ENCODE measurements around the gene SHISAL1.

Gene SHISAL1

GRCh38 chr22:44213489-44214043 lies 99.2 kb downstream of the SHISAL1 start:
- Histone ChIP-seq H3K4me1 (ENCODE audit: control insufficient read depth in 1 of 2, insufficient read depth in 2 of 2, low read length in 2 of 2) (peaks cover 0 to 3% of the 10 kb centered on the region in 2 donors), H3K9me3 (ENCODE audit: control insufficient read depth in 1 of 2, low read length in 2 of 2) (peaks cover 0 to 6% of the 10 kb centered on the region in 2 donors), H3K27me3 (ENCODE audit: control insufficient read depth in 1 of 2, insufficient read depth in 2 of 2, low read length in 2 of 2) (no peaks in the 10 kb centered on the region), H3K4me3 (ENCODE audit: low read depth in 1 of 2, low read length in 2 of 2) (no peak overlapping the region), H3K27ac (ENCODE audit: low read depth, low read length) (no peak overlapping the region), H3K9ac (ENCODE audit: low read depth in 1 of 2, low read length in 2 of 2) (no peak overlapping the region), H3K36me3 (ENCODE audit: control insufficient read depth in 1 of 2, insufficient read depth in 2 of 2, low read length in 2 of 2) (no peaks in the 10 kb centered on the region)

DNA sequence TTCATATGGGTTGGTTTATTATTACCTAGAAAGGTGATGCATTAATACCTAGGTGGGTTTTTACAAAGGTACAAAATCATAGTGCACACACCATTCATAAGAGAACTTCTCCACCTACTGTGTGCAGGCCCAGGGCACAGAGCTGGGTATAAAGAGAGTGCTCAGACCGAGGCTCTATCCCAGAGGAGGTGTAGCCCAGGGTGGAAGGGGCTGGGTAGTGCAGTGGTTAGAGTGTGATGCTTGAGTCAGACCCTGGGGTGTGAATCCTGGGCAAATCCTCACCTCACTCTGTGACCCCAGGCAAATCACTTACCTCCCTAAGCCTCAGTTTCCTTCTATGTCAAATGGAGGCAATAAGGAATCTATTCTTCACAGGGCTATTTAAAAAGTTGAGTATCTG lies 99.8 kb downstream of the SHISAL1 start:
- H3K4me1 ChIP-seq (ENCODE audit: control insufficient read depth in 1 of 2, insufficient read depth in 2 of 2, low read length in 2 of 2), result peaks cover 0 to 3% of the 10 kb centered on the region in 2 donors
- H3K9me3 ChIP-seq (ENCODE audit: control insufficient read depth in 1 of 2, low read length in 2 of 2), result peaks cover 0 to 6% of the 10 kb centered on the region in 2 donors
- H3K27me3 ChIP-seq (ENCODE audit: control insufficient read depth in 1 of 2, insufficient read depth in 2 of 2, low read length in 2 of 2), result no peaks in the 10 kb centered on the region
- no peak overlapping the region for H3K27ac ChIP-seq (ENCODE audit: low read depth, low read length)
- H3K9ac ChIP-seq (ENCODE audit: low read depth in 1 of 2, low read length in 2 of 2), result no peak overlapping the region
- H3K4me3 ChIP-seq (ENCODE audit: low read depth in 1 of 2, low read length in 2 of 2), result no peak overlapping the region
- H3K36me3 ChIP-seq (ENCODE audit: control insufficient read depth in 1 of 2, insufficient read depth in 2 of 2, low read length in 2 of 2), result no peaks in the 10 kb centered on the region

DNA sequence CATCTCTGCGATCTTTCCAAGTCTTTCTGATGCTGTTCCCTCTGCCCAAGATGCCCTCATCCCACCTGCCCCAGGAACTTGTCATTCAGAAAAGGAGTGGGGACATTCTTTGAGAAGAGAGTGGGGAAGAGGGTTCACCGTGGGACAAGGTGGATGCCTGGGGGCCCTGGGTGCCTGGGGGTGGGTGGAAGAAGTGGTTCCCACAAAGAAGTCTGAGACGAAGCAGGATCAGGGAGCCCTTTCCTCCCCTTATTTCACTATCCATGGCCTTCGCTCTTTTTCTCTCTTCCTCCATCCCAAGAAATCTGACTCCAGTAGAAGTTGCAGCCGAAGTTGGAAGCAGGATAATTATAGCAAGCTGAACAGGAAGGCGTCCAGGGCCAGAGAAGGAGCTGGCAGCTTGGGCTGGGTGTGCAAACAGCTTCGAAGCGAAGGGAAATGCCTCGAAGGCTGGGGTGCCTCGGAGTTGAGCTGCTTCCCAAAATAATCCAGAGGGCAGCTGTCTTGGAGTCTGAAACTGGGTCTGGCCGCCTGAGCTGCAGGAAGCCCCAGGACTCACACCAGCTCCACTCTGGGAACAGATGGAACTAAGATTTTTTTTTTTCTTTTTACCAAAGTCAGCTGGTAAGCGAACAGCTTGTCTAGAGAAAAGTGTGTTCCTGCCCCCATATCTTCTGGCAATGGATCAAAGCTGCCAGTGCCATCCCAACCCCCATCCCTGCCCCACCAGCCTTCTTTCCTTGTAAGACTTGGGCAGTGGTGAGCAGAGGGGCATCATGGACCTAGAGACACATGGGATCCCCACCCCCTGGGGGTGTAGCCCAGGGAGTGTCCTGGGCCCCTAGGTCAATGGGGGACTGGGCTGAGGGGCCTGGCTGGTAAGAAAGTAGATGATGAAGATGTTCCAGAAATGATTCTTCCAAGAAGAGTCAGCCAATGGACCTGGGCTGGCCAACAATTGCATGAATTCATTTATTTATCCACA lies 100.5 kb downstream of the SHISAL1 start:
- H3K9ac ChIP-seq (ENCODE audit: low read depth in 1 of 2, low read length in 2 of 2), result no peak overlapping the region
- H3K4me3 ChIP-seq (ENCODE audit: low read depth in 1 of 2, low read length in 2 of 2), result no peak overlapping the region
- peaks cover 0 to 3% of the 10 kb centered on the region in 2 donors for H3K4me1 ChIP-seq (ENCODE audit: control insufficient read depth in 1 of 2, insufficient read depth in 2 of 2, low read length in 2 of 2)
- no peaks in the 10 kb centered on the region for H3K36me3 ChIP-seq (ENCODE audit: control insufficient read depth in 1 of 2, insufficient read depth in 2 of 2, low read length in 2 of 2)
- peaks cover 0 to 6% of the 10 kb centered on the region in 2 donors for H3K9me3 ChIP-seq (ENCODE audit: control insufficient read depth in 1 of 2, low read length in 2 of 2)
- no peak overlapping the region for H3K27ac ChIP-seq (ENCODE audit: low read depth, low read length)
- H3K27me3 ChIP-seq (ENCODE audit: control insufficient read depth in 1 of 2, insufficient read depth in 2 of 2, low read length in 2 of 2), result no peaks in the 10 kb centered on the region

DNA sequence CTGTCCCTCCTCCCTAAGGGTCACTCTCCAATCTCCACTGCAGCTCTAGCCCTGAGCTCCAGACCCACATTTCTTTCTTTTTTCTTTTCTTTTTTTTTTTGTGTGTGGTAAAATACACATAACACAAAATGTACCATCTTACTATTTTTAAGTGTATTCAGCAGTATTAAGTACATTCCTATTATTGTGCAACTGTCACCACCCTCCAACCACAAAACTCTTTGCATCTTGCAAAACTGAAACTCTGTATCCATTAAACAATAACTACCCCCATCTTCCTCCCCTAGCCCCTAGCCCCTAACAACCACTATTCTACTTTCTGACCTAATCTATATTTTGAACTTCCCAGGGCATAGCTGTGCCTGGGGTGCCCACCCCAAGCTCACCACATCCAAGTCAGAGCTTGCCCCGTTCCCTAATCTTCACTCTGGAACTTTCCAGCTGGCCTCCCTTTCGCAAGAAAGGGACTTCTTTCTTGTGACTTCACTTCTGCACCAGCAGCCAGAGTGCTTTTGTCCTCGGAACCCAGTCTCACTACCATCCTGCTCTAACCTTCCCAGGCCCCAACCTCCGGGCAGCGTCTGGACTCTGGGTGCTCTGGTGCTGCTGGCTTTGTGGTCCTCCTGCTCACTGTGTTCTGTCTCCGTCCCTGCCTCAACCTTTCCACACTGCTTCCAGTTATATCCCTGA lies 101.3 kb downstream of the SHISAL1 start:
- Histone ChIP-seq H3K27ac (ENCODE audit: low read depth, low read length) (no peak overlapping the region), H3K36me3 (ENCODE audit: control insufficient read depth in 1 of 2, insufficient read depth in 2 of 2, low read length in 2 of 2) (no peaks in the 10 kb centered on the region), H3K9ac (ENCODE audit: low read depth in 1 of 2, low read length in 2 of 2) (no peak overlapping the region), H3K4me1 (ENCODE audit: control insufficient read depth in 1 of 2, insufficient read depth in 2 of 2, low read length in 2 of 2) (peaks cover 0 to 3% of the 10 kb centered on the region in 2 donors), H3K9me3 (ENCODE audit: control insufficient read depth in 1 of 2, low read length in 2 of 2) (peaks cover 0 to 6% of the 10 kb centered on the region in 2 donors), H3K4me3 (ENCODE audit: low read depth in 1 of 2, low read length in 2 of 2) (no peak overlapping the region), H3K27me3 (ENCODE audit: control insufficient read depth in 1 of 2, insufficient read depth in 2 of 2, low read length in 2 of 2) (no peaks in the 10 kb centered on the region)

DNA sequence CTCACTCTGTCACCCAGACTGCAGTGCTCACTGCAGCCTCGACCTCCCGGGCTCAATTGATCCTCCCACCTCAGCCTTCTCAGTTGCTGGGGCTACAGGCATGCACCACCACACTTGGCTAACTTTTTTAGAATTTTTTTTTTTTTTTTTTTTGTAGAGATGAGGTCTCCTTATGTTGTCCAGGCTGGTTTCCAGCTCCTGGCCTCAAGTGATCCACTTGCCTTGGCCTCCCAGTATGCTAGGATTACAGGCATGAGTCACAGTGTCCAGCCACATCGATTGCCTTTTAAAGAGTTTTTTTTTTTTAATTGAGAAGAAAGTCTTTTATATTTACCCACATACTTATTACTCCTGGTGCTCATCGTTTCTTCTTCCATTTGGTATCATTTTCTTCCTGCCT lies 102.0 kb downstream of the SHISAL1 start:
- no peak overlapping the region for H3K9ac ChIP-seq (ENCODE audit: low read depth in 1 of 2, low read length in 2 of 2)
- H3K27me3 ChIP-seq (ENCODE audit: control insufficient read depth in 1 of 2, insufficient read depth in 2 of 2, low read length in 2 of 2), result no peaks in the 10 kb centered on the region
- peaks cover 0 to 6% of the 10 kb centered on the region in 2 donors for H3K9me3 ChIP-seq (ENCODE audit: control insufficient read depth in 1 of 2, low read length in 2 of 2)
- H3K4me3 ChIP-seq (ENCODE audit: low read depth in 1 of 2, low read length in 2 of 2), result no peak overlapping the region
- H3K27ac ChIP-seq (ENCODE audit: low read depth, low read length), result no peak overlapping the region
- peaks cover 0 to 3% of the 10 kb centered on the region in 2 donors for H3K4me1 ChIP-seq (ENCODE audit: control insufficient read depth in 1 of 2, insufficient read depth in 2 of 2, low read length in 2 of 2)
- no peaks in the 10 kb centered on the region for H3K36me3 ChIP-seq (ENCODE audit: control insufficient read depth in 1 of 2, insufficient read depth in 2 of 2, low read length in 2 of 2)

DNA sequence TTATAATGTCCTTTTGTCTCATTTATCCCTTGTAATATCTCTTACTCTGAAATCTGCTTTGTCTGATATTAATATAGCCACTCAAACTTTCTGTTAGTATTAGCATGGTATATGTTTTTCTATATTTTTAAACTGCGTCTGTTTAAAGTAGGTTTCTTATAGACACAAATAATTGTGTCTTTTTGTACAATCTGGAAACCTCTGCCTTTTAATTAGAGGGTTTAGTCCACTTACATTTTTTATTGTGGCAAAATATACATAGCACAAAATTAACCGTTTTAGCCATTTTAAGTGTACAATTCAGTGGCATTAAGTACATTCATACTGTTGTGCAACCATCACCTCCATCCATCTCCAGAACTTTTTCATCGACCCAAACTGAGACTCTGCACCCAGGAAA lies 103.4 kb downstream of the SHISAL1 start:
- Histone ChIP-seq H3K4me1 (ENCODE audit: control insufficient read depth in 1 of 2, insufficient read depth in 2 of 2, low read length in 2 of 2) (peaks cover 0 to 3% of the 10 kb centered on the region in 2 donors), H3K9ac (ENCODE audit: low read depth in 1 of 2, low read length in 2 of 2) (no peak overlapping the region), H3K27me3 (ENCODE audit: control insufficient read depth in 1 of 2, insufficient read depth in 2 of 2, low read length in 2 of 2) (no peaks in the 10 kb centered on the region), H3K9me3 (ENCODE audit: control insufficient read depth in 1 of 2, low read length in 2 of 2) (peaks cover 0 to 6% of the 10 kb centered on the region in 2 donors), H3K4me3 (ENCODE audit: low read depth in 1 of 2, low read length in 2 of 2) (no peak overlapping the region), H3K36me3 (ENCODE audit: control insufficient read depth in 1 of 2, insufficient read depth in 2 of 2, low read length in 2 of 2) (no peaks in the 10 kb centered on the region), H3K27ac (ENCODE audit: low read depth, low read length) (no peak overlapping the region)

DNA sequence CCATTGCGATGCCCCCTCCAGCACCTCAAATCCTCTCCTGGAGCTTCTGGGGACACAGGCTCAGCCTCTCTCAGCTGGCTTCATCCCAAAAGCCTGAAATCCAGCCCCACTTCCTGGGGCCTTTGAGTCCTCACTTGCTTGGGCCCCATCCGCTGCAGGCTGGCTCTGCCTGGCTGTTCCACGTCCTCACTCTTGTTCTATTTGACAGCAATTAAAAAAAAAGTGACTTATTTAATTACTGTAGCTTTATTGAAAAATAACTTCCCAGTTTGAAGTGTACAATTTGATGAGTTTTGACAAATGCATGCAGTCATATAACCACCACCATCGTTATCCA lies 104.8 kb downstream of the SHISAL1 start:
- H3K4me3 ChIP-seq (ENCODE audit: low read depth in 1 of 2, low read length in 2 of 2), result no peak overlapping the region
- H3K4me1 ChIP-seq (ENCODE audit: control insufficient read depth in 1 of 2, insufficient read depth in 2 of 2, low read length in 2 of 2), result peaks cover 0 to 3% of the 10 kb centered on the region in 2 donors
- H3K9ac ChIP-seq (ENCODE audit: low read depth in 1 of 2, low read length in 2 of 2), result no peak overlapping the region
- H3K27ac ChIP-seq (ENCODE audit: low read depth, low read length), result no peak overlapping the region
- no peaks in the 10 kb centered on the region for H3K36me3 ChIP-seq (ENCODE audit: control insufficient read depth in 1 of 2, insufficient read depth in 2 of 2, low read length in 2 of 2)
- peaks cover 0 to 6% of the 10 kb centered on the region in 2 donors for H3K9me3 ChIP-seq (ENCODE audit: control insufficient read depth in 1 of 2, low read length in 2 of 2)
- H3K27me3 ChIP-seq (ENCODE audit: control insufficient read depth in 1 of 2, insufficient read depth in 2 of 2, low read length in 2 of 2), result no peaks in the 10 kb centered on the region

- Histone ChIP-seq H3K27me3 (ENCODE audit: control insufficient read depth in 1 of 2, insufficient read depth in 2 of 2, low read length in 2 of 2) (no peaks in the 10 kb centered on the region), H3K27ac (ENCODE audit: low read depth, low read length) (no peak overlapping the region), H3K9ac (ENCODE audit: low read depth in 1 of 2, low read length in 2 of 2) (no peak overlapping the region), H3K4me1 (ENCODE audit: control insufficient read depth in 1 of 2, insufficient read depth in 2 of 2, low read length in 2 of 2) (peaks cover 0 to 2% of the 10 kb centered on the region in 2 donors), H3K9me3 (ENCODE audit: control insufficient read depth in 1 of 2, low read length in 2 of 2) (peaks cover 0 to 6% of the 10 kb centered on the region in 2 donors), H3K4me3 (ENCODE audit: low read depth in 1 of 2, low read length in 2 of 2) (no peak overlapping the region), H3K36me3 (ENCODE audit: control insufficient read depth in 1 of 2, insufficient read depth in 2 of 2, low read length in 2 of 2) (no peaks in the 10 kb centered on the region)
Measured at GRCh38 chr22:44207173-44207980, 105.4 kb downstream of the SHISAL1 start.

DNA sequence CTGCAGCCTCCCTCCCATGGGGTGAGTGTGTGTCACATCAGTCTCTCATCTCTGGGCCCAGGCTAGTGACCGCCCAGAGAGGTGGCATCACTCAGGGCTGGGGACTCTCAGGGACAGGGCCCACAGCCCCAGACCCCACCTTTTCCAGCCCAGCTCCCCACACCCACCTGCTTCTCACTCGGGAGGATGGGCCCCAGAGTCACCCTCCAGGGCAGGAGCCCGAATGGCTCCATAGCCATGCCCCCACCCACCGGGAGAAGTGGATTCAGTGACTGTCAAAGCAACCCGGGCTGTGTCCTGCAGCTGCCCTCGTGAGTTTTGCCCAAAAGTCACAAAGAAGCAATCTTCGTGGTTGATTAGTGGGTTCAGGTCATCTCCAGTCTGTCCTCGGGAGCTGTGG lies 106.1 kb downstream of the SHISAL1 start:
- no peak overlapping the region for H3K9ac ChIP-seq (ENCODE audit: low read depth in 1 of 2, low read length in 2 of 2)
- no peaks in the 10 kb centered on the region for H3K27me3 ChIP-seq (ENCODE audit: control insufficient read depth in 1 of 2, insufficient read depth in 2 of 2, low read length in 2 of 2)
- H3K9me3 ChIP-seq (ENCODE audit: control insufficient read depth in 1 of 2, low read length in 2 of 2), result peaks cover 0 to 6% of the 10 kb centered on the region in 2 donors
- H3K36me3 ChIP-seq (ENCODE audit: control insufficient read depth in 1 of 2, insufficient read depth in 2 of 2, low read length in 2 of 2), result no peaks in the 10 kb centered on the region
- H3K27ac ChIP-seq (ENCODE audit: low read depth, low read length), result no peak overlapping the region
- H3K4me3 ChIP-seq (ENCODE audit: low read depth in 1 of 2, low read length in 2 of 2), result no peak overlapping the region
- no peaks in the 10 kb centered on the region for H3K4me1 ChIP-seq (ENCODE audit: control insufficient read depth in 1 of 2, insufficient read depth in 2 of 2, low read length in 2 of 2)

All from duodenal mucosa (tissue), 2 donors.